RWPE1 (cell line): ENCODE results near the gene LRRC75B.
"Not testable (repeated sequence)": the region's sequence is repeated elsewhere in the genome, so short reads cannot be mapped to it uniquely, and the experiment has no call there.

Source experiments
- CTCF ChIA-PET: fragments of 350-600 bp; sonication (Branson Sonifier 250); formaldehyde crosslinking; extraction: SDS; loops from one replicate; lab custom pipeline; 2021; lab: Yijun Ruan, JAX
- POLR2A ChIA-PET: fragments of 400-600 bp; formaldehyde crosslinking; extraction: SDS; loops from one replicate; lab custom pipeline; 2020; ENCODE audit warnings: antibody characterized with exemption; ENCODE audit not compliant: low non-redundant PET; lab: Yijun Ruan, JAX
- DNase-seq: peaks from one replicate; pipeline ENCODE4 v3.0.0; 2012; ENCODE audit warnings: low spot score
- H3K27ac ChIP-seq: fragments of 450-650 bp; 2 replicates; pipeline ENCODE4 v1.5.1; 2017
- CTCF ChIP-seq: fragments of 450-650 bp; conservative IDR thresholded peaks from 2 replicates; pipeline ENCODE4 v1.5.1; 2017; ENCODE audit warnings: low read depth, mild to moderate bottlenecking

The LRRC75B gene

GRCh38 chr22:24609888-24610287 lies 17.0 kb upstream of the LRRC75B start:
- CTCF ChIA-PET, POLR2A ChIA-PET: not testable (repeated sequence)

GRCh38 chr22:24608327-24608726 lies 15.5 kb upstream of the LRRC75B start:
- H3K27ac ChIP-seq, DNase-seq, POLR2A ChIA-PET, CTCF ChIA-PET: not testable (repeated sequence)

More at GRCh38 chr22:24609888-24610287, 17.0 kb upstream of the LRRC75B start:
- DNase-seq, H3K27ac ChIP-seq: not testable (repeated sequence)

GRCh38 chr22:24607429-24607983 lies 14.6 kb upstream of the LRRC75B start:
- H3K27ac ChIP-seq, DNase-seq, POLR2A ChIA-PET, CTCF ChIA-PET: not testable (repeated sequence)

GRCh38 chr22:24606340-24606739 lies 13.5 kb upstream of the LRRC75B start:
- H3K27ac ChIP-seq, POLR2A ChIA-PET, DNase-seq, CTCF ChIA-PET: not testable (repeated sequence)

GRCh38 chr22:24603770-24604629 lies 11.1 kb upstream of the LRRC75B start:
- CTCF ChIA-PET, POLR2A ChIA-PET, H3K27ac ChIP-seq, DNase-seq: not testable (repeated sequence)

GRCh38 chr22:24602847-24603769 lies 10.2 kb upstream of the LRRC75B start, which contains the start of gene GGT1:
TSS of gene GGT1 (plus strand) at chr22:24603193. CDS start at chr22:24611082, 7,889 bp downstream.
- POLR2A ChIA-PET, H3K27ac ChIP-seq, DNase-seq, CTCF ChIA-PET: not testable (repeated sequence)

- POLR2A ChIA-PET, H3K27ac ChIP-seq, DNase-seq, CTCF ChIA-PET: not testable (repeated sequence)
These were observed 9.4 kb upstream of the LRRC75B start for GRCh38 chr22:24602105-24602749.

- no peak for TF ChIP-seq CTCF
- CTCF ChIA-PET = no interaction called here
- POLR2A ChIA-PET = no interaction called here
- H3K27ac ChIP-seq = no peak overlapping the region
- DNase-seq = no peak
These were observed 8.6 kb upstream of the LRRC75B start for GRCh38 chr22:24601217-24602104.

- POLR2A ChIA-PET, H3K27ac ChIP-seq: not testable (repeated sequence)
These were observed 7.3 kb upstream of the LRRC75B start for GRCh38 chr22:24599958-24600715.

More at GRCh38 chr22:24599958-24600715, 7.3 kb upstream of the LRRC75B start:
- DNase-seq, CTCF ChIA-PET: not testable (repeated sequence)
